Measurements from ENCODE around the gene EFTUD2.
A peak's percentile ranks its signal among the peaks of the same experiment; 100 is the strongest.

Gene EFTUD2

GRCh38 chr17:44808156-44808555 lies 91.1 kb downstream of the EFTUD2 start:
- Histone ChIP-seq H4K20me1 (ENCODE audit: insufficient read depth, low read length) (peaks cover 5% of the 10 kb centered on the region; the same call in 1 of the 2 replicates), H3K79me2 (ENCODE audit: low read length) (peaks cover 51% of the 10 kb centered on the region)

DNA sequence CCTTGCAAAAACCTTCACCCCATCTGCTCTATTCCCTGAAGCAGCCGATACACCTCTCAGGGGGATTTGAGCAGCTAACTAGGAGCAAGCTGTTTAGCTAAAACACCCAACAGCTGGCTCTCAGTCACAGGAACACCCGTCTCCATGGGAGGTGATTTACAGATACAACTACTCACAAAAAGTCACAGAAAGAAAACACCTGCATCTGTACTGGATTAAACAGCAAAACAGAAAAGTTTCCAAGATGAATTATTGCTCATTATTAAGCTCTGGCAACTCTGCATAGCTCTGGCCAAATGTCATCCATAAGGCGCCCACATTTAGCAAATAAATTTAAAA lies 91.5 kb downstream of the EFTUD2 start:
- Histone ChIP-seq H2AFZ (ENCODE audit: low read depth, low read length) (no peak overlapping the region), H3K27ac (ENCODE audit: low read length) (peak overlapping the region; percentile 83), H4K20me1 (ENCODE audit: insufficient read depth, low read length) (peaks cover 5% of the 10 kb centered on the region; the same call in 1 of the 2 replicates), H3K9ac (ENCODE audit: low read length) (peak overlapping the region; percentile 58), H3K4me2 (ENCODE audit: low read length) (peak overlapping the region; percentile 95), H3K36me3 (replicated peaks; ENCODE audit: low read depth, low read length) (peaks cover 23% of the 10 kb centered on the region), H3K9me3 (ENCODE audit: insufficient read depth, low read length) (no peaks in the 10 kb centered on the region), H3K4me1 (ENCODE audit: low read length) (peaks cover 25% of the 10 kb centered on the region), H3K27me3 (ENCODE audit: low read depth, low read length) (no peaks in the 10 kb centered on the region), H3K79me2 (ENCODE audit: low read length) (peaks cover 48% of the 10 kb centered on the region), H3K4me3 (ENCODE audit: low read length) (peak overlapping the region; percentile 70)
- no peak for TF ChIP-seq EZH2phosphoT487 (IDR thresholded peaks at IDR 0.05; ENCODE audit: low read depth)
- TF ChIP-seq, protein P1, sequence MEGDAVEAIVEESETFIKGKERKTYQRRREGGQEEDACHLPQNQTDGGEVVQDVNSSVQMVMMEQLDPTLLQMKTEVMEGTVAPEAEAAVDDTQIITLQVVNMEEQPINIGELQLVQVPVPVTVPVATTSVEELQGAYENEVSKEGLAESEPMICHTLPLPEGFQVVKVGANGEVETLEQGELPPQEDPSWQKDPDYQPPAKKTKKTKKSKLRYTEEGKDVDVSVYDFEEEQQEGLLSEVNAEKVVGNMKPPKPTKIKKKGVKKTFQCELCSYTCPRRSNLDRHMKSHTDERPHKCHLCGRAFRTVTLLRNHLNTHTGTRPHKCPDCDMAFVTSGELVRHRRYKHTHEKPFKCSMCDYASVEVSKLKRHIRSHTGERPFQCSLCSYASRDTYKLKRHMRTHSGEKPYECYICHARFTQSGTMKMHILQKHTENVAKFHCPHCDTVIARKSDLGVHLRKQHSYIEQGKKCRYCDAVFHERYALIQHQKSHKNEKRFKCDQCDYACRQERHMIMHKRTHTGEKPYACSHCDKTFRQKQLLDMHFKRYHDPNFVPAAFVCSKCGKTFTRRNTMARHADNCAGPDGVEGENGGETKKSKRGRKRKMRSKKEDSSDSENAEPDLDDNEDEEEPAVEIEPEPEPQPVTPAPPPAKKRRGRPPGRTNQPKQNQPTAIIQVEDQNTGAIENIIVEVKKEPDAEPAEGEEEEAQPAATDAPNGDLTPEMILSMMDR (IDR thresholded peaks at IDR 0.05; ENCODE audit: low read depth, low read length): no peak

More at GRCh38 chr17:44808156-44808555, 91.1 kb downstream of the EFTUD2 start:
- TF ChIP-seq EZH2phosphoT487 (IDR thresholded peaks at IDR 0.05; ENCODE audit: low read depth): no peak
- TF ChIP-seq, protein P1 (IDR thresholded peaks at IDR 0.05; ENCODE audit: low read depth, low read length): no peak
- H3K27ac ChIP-seq (ENCODE audit: low read length): peak overlapping the region; percentile 83
- peaks cover 20% of the 10 kb centered on the region for H3K36me3 ChIP-seq (replicated peaks; ENCODE audit: low read depth, low read length)
- H3K4me1 ChIP-seq (ENCODE audit: low read length): peaks cover 25% of the 10 kb centered on the region
- no peak overlapping the region for H2AFZ ChIP-seq (ENCODE audit: low read depth, low read length)
- H3K9ac ChIP-seq (ENCODE audit: low read length): peak overlapping the region; percentile 58
- no peaks in the 10 kb centered on the region for H3K27me3 ChIP-seq (ENCODE audit: low read depth, low read length)
- H3K9me3 ChIP-seq (ENCODE audit: insufficient read depth, low read length): no peaks in the 10 kb centered on the region
- peak overlapping the region; percentile 70 for H3K4me3 ChIP-seq (ENCODE audit: low read length)
- H3K4me2 ChIP-seq (ENCODE audit: low read length): peak overlapping the region; percentile 95

- Histone ChIP-seq H3K4me3 (ENCODE audit: low read length) (peak overlapping the region; percentile 70), H3K9me3 (ENCODE audit: insufficient read depth, low read length) (no peaks in the 10 kb centered on the region), H3K79me2 (ENCODE audit: low read length) (peaks cover 44% of the 10 kb centered on the region), H3K4me2 (ENCODE audit: low read length) (peak overlapping the region; percentile 95), H4K20me1 (ENCODE audit: insufficient read depth, low read length) (peaks cover 5% of the 10 kb centered on the region; the same call in 1 of the 2 replicates), H3K4me1 (ENCODE audit: low read length) (peaks cover 25% of the 10 kb centered on the region), H2AFZ (ENCODE audit: low read depth, low read length) (no peak overlapping the region), H3K36me3 (replicated peaks; ENCODE audit: low read depth, low read length) (peaks cover 25% of the 10 kb centered on the region), H3K9ac (ENCODE audit: low read length) (peak overlapping the region; percentile 58), H3K27ac (ENCODE audit: low read length) (peak overlapping the region; percentile 83), H3K27me3 (ENCODE audit: low read depth, low read length) (no peaks in the 10 kb centered on the region)
- no peak for TF ChIP-seq EZH2phosphoT487 (IDR thresholded peaks at IDR 0.05; ENCODE audit: low read depth)
- TF ChIP-seq, protein P1 (IDR thresholded peaks at IDR 0.05; ENCODE audit: low read depth, low read length): no peak
These were observed 92.0 kb downstream of the EFTUD2 start for GRCh38 chr17:44807093-44807816.

DNA sequence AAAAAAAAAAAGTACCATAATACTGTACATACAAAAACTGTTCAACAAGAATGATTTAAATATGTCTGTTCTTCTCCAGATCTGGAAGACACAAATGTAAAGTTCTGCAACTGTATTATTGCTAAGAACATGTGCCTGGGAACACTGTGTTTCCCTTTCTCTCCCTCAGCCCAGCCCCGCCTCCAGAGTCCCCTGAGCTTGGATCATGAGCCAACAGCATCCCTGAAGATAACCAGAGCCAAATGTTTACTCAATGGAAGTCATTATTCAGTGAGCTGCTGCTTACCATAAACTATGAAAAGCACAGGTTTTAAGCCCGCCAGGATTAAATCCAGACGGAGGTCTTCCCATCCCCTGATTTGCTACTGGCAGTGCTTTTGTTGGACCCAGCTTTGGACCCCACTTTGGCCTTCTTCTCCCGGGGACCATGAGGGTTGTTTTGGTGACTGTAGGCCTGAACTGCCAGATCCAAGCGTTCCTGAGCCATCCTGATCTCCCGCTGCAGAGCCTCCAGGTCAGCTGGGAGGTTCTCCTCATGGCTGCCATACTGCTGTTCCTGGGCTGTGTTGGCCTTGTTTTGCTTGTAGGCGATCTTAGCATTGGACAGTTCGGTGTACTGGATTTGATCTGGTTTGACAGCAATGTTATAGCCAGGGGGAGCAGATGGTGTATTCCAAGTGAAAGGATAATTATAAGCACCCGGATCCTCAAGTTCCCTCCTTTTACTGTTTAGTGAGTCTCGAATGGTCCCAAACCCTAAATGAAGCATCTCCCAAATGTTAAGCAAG lies 94.7 kb downstream of the EFTUD2 start:
- Histone ChIP-seq H3K36me3 (replicated peaks; ENCODE audit: low read depth, low read length) (peaks cover 44% of the 10 kb centered on the region), H4K20me1 (ENCODE audit: insufficient read depth, low read length) (peaks cover 5% of the 10 kb centered on the region; the same call in 1 of the 2 replicates), H3K27ac (ENCODE audit: low read length) (no peak overlapping the region), H3K79me2 (ENCODE audit: low read length) (peaks cover 32% of the 10 kb centered on the region), H3K9ac (ENCODE audit: low read length) (no peak overlapping the region), H3K4me2 (ENCODE audit: low read length) (no peak overlapping the region), H3K9me3 (ENCODE audit: insufficient read depth, low read length) (no peaks in the 10 kb centered on the region), H2AFZ (ENCODE audit: low read depth, low read length) (no peak overlapping the region), H3K4me3 (ENCODE audit: low read length) (no peak overlapping the region), H3K4me1 (ENCODE audit: low read length) (peaks cover 25% of the 10 kb centered on the region), H3K27me3 (ENCODE audit: low read depth, low read length) (no peaks in the 10 kb centered on the region)
- TF ChIP-seq EZH2phosphoT487 (IDR thresholded peaks at IDR 0.05; ENCODE audit: low read depth): no peak
- TF ChIP-seq, protein P1 (IDR thresholded peaks at IDR 0.05; ENCODE audit: low read depth, low read length): no peak

Measured in OCI-LY3 (cell line).